OCI-LY1 (cell line): ENCODE results near the gene PDGFD.

Experiments
- H2AFZ ChIP-seq: fragments of 200-600 bp; sonication (generic), shearing (Covaris generic); 2 replicates; pipeline ENCODE4 v1.6.0; 2014; ENCODE audit warnings: antibody characterized with exemption, mild to moderate bottlenecking, low read length
- H3F3A ChIP-seq: fragments of 200-600 bp; sonication (generic), shearing (Covaris generic); 2 replicates; pipeline ENCODE4 v1.6.0; 2014; ENCODE audit warnings: mild to moderate bottlenecking, antibody characterized with exemption, low read length, moderate library complexity; ENCODE audit not compliant: insufficient read depth
- H3K27ac ChIP-seq: fragments of 200-600 bp; sonication (generic); 2 replicates; pipeline ENCODE4 v1.5.1; 2014; ENCODE audit warnings: low read length, mixed run types, mild to moderate bottlenecking, low read depth; ENCODE audit not compliant: poor library complexity, severe bottlenecking
- H3K27me3 ChIP-seq: fragments of 200-600 bp; sonication (generic); 2 replicates; pipeline ENCODE4 v1.6.0; 2014; ENCODE audit warnings: antibody characterized with exemption, mild to moderate bottlenecking, low read length, moderate library complexity; ENCODE audit not compliant: insufficient read depth
- H3K36me3 ChIP-seq: fragments of 200-600 bp; sonication (generic); 2 replicates; pipeline ENCODE4 v1.6.1; 2014; ENCODE audit warnings: mild to moderate bottlenecking, antibody characterized with exemption, low read length, moderate library complexity, mixed read lengths; ENCODE audit not compliant: insufficient read depth
- H3K4me1 ChIP-seq: fragments of 200-600 bp; sonication (generic); 2 replicates; pipeline ENCODE4 v1.5.1; 2014; ENCODE audit warnings: mild to moderate bottlenecking, low read length, moderate library complexity; ENCODE audit not compliant: insufficient read depth, severe bottlenecking
- H3K4me2 ChIP-seq: fragments of 200-600 bp; sonication (generic), shearing (Covaris generic); 2 replicates; pipeline ENCODE4 v1.6.1; 2014; ENCODE audit warnings: low read length
- H3K4me3 ChIP-seq: fragments of 200-600 bp; sonication (generic); 2 replicates; pipeline ENCODE4 v1.5.1; 2014; ENCODE audit warnings: low read length, low read depth, mild to moderate bottlenecking, mixed read lengths; ENCODE audit not compliant: poor library complexity, severe bottlenecking
- H3K79me2 ChIP-seq: fragments of 200-600 bp; shearing (Covaris generic); 2 replicates; pipeline ENCODE4 v1.6.1; 2016; ENCODE audit warnings: mixed run types, low read length, mixed read lengths; ENCODE audit not compliant: insufficient read depth
- H3K9ac ChIP-seq: fragments of 200-600 bp; sonication (generic), shearing (Covaris generic); 2 replicates; pipeline ENCODE4 v1.6.1; 2014; ENCODE audit warnings: mild to moderate bottlenecking, low read length, mixed read lengths
- H3K9me2 ChIP-seq: fragments of 200-600 bp; sonication (generic), shearing (Covaris generic); 2 replicates; pipeline ENCODE4 v1.6.1; 2014; ENCODE audit warnings: low read depth, mild to moderate bottlenecking, low read length, mixed read lengths
- H3K9me3 ChIP-seq: fragments of 200-600 bp; shearing (Covaris generic); 2 replicates; pipeline ENCODE4 v1.6.1; 2014; ENCODE audit warnings: low read length, mixed read lengths
- H4K20me1 ChIP-seq: fragments of 200-600 bp; sonication (generic), shearing (Covaris generic); 2 replicates; pipeline ENCODE4 v1.6.0; 2016; ENCODE audit warnings: mild to moderate bottlenecking, low read length; ENCODE audit not compliant: insufficient read depth
- EZH2 ChIP-seq: fragments of 200-600 bp; sonication (generic), shearing (Covaris generic); IDR thresholded peaks from 2 replicates; pipeline ENCODE4 v1.8.0; 2017; ENCODE audit warnings: borderline replicate concordance, mixed run types, mild to moderate bottlenecking, antibody characterized with exemption, low read length, moderate library complexity, mixed read lengths
- TF ChIP-seq, protein P1 (sequence below): fragments of 200-600 bp; sonication (generic), shearing (Covaris generic); IDR thresholded peaks from 2 replicates; pipeline ENCODE4 v1.5.1; 2017; ENCODE audit warnings: mild to moderate bottlenecking, antibody characterized with exemption, low read length, moderate library complexity, mixed read lengths

PDGFD gene

DNA sequence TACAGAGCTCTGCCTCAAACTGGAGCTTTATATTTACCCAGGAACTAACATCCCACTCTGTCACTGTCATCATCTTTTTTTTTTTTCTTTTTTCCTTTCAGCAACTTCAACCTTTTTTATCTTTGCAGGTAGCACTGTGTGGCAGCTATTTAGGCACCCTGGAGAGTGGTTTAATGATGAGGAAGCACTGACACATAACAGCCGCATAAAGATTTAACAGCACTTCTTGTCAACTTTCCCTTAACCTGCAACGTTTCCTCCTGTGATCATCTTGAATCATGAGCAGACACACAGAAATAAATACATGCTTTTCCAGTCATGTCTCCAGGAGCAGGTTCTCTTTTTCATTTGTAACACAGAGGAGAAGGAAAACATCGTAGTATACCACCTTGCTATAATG lies 34.8 kb downstream of the PDGFD start:
- Histone ChIP-seq H3K9ac (no peak overlapping the region), H2AFZ (no peak overlapping the region)
- no peak for TF ChIP-seq EZH2

DNA sequence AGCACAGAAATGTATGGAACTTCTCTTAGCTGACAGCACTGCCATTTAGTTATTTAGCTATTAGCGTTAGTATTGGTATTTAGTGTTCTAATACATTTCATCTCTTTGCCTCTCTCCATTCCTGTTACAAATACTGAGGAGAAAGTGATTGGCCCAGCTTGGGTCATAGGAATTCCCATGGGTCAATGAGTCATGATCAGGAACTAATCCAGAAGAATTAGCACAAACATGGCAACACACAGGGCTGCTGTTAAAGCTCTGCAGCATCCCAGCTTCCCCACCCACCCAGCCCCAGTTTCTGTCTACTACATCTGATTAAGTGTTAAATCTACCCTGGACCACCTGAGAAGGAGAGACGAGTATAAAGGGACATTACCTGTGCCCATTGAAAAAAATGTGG lies 36.1 kb downstream of the PDGFD start:
- H3K4me1 ChIP-seq = peaks cover 17% of the 10 kb centered on the region
- no peaks in the 10 kb centered on the region for H4K20me1 ChIP-seq
- H2AFZ ChIP-seq = no peak overlapping the region
- H3K9ac ChIP-seq = no peak overlapping the region
- H3K79me2 ChIP-seq = no peaks in the 10 kb centered on the region
- H3K36me3 ChIP-seq = no peaks in the 10 kb centered on the region
- no peaks in the 10 kb centered on the region for H3K9me3 ChIP-seq
- H3K4me3 ChIP-seq = no peak overlapping the region
- TF ChIP-seq, protein P1, sequence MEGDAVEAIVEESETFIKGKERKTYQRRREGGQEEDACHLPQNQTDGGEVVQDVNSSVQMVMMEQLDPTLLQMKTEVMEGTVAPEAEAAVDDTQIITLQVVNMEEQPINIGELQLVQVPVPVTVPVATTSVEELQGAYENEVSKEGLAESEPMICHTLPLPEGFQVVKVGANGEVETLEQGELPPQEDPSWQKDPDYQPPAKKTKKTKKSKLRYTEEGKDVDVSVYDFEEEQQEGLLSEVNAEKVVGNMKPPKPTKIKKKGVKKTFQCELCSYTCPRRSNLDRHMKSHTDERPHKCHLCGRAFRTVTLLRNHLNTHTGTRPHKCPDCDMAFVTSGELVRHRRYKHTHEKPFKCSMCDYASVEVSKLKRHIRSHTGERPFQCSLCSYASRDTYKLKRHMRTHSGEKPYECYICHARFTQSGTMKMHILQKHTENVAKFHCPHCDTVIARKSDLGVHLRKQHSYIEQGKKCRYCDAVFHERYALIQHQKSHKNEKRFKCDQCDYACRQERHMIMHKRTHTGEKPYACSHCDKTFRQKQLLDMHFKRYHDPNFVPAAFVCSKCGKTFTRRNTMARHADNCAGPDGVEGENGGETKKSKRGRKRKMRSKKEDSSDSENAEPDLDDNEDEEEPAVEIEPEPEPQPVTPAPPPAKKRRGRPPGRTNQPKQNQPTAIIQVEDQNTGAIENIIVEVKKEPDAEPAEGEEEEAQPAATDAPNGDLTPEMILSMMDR = no peak
- TF ChIP-seq EZH2 = no peak
- no peaks in the 10 kb centered on the region for H3F3A ChIP-seq
- no peaks in the 10 kb centered on the region for H3K9me2 ChIP-seq
- H3K27me3 ChIP-seq = no peaks in the 10 kb centered on the region
- no peak overlapping the region for H3K27ac ChIP-seq
- no peak overlapping the region for H3K4me2 ChIP-seq

More for the DNA sequence above, 34.8 kb downstream of the PDGFD start:
- Histone ChIP-seq H3K27me3 (no peaks in the 10 kb centered on the region), H4K20me1 (no peaks in the 10 kb centered on the region), H3K79me2 (no peaks in the 10 kb centered on the region), H3K4me3 (no peak overlapping the region), H3K27ac (no peak overlapping the region), H3K4me1 (peaks cover 10% of the 10 kb centered on the region), H3F3A (no peaks in the 10 kb centered on the region), H3K36me3 (no peaks in the 10 kb centered on the region), H3K9me3 (no peaks in the 10 kb centered on the region), H3K4me2 (no peak overlapping the region), H3K9me2 (no peaks in the 10 kb centered on the region)

DNA sequence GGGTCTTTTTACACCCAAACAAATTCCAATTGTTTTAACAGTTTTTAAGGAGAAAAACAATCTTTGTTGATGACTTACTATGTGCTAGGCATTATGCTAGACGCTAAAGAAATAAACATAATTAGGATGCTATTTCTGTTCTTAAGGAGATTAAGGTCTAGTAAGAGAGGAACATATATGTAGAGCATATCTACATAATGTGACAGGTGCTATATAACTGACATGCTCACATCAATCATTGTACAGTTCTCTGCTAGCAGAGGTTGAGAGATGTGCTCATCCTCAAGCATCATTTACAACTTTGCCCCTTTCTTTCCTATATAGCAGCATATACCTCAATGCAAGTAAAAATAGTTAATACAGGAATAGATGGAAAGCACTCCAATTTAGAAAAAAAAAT lies 37.5 kb downstream of the PDGFD start:
- Histone ChIP-seq H3K36me3 (no peaks in the 10 kb centered on the region), H2AFZ (no peak overlapping the region), H3K9me3 (no peaks in the 10 kb centered on the region), H3K27me3 (no peaks in the 10 kb centered on the region), H3K27ac (no peak overlapping the region), H4K20me1 (no peaks in the 10 kb centered on the region), H3K4me3 (no peak overlapping the region), H3K4me1 (peaks cover 17% of the 10 kb centered on the region), H3K79me2 (no peaks in the 10 kb centered on the region), H3K4me2 (no peak overlapping the region), H3K9ac (no peak overlapping the region), H3K9me2 (no peaks in the 10 kb centered on the region), H3F3A (no peaks in the 10 kb centered on the region)
- TF ChIP-seq, protein P1 = no peak
- TF ChIP-seq EZH2 = no peak

DNA sequence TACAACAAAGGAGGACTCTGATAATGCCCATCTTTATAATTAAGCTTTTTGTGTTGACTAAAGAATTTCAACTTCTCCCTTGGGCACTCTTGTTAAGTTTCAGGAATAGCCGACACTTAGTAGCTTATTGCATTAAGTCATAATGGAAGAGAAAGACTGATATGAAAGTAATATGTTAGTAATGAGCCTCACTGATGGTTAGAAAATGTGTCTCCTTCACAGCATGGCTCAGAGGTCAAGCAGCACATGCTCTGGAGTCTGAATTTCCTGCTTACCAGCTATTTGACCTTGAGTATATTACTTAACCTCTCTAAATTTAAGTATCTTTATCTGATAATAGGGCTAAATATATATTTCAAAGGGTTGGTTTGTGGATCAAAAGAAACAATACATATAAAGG lies 39.0 kb downstream of the PDGFD start:
- H3K9ac ChIP-seq = no peak overlapping the region
- H2AFZ ChIP-seq = no peak overlapping the region
- no peaks in the 10 kb centered on the region for H3K9me2 ChIP-seq
- H3K4me2 ChIP-seq = no peak overlapping the region
- H3K36me3 ChIP-seq = no peaks in the 10 kb centered on the region
- H3K4me3 ChIP-seq = no peak overlapping the region
- H3K4me1 ChIP-seq = peaks cover 23% of the 10 kb centered on the region
- no peaks in the 10 kb centered on the region for H3F3A ChIP-seq
- no peaks in the 10 kb centered on the region for H3K9me3 ChIP-seq
- no peaks in the 10 kb centered on the region for H3K79me2 ChIP-seq
- H3K27me3 ChIP-seq = no peaks in the 10 kb centered on the region
- no peaks in the 10 kb centered on the region for H4K20me1 ChIP-seq
- TF ChIP-seq, protein P1 = no peak
- TF ChIP-seq EZH2 = no peak
- H3K27ac ChIP-seq = no peak overlapping the region
